Measurements from ENCODE around the gene KCNG4. TPM values are rescaled to one million over a fixed set of nuclear protein-coding genes. Genes with fewer than 3 reads are reported as not detected.
A peak's percentile ranks its signal among the peaks of the same experiment; 100 is the strongest.

Gene KCNG4
- polyA plus RNA-seq, 1 experiment = not detected

GRCh38 chr16:84178146-84178765, 61.6 kb downstream of the KCNG4 start:
- Histone ChIP-seq H3K4me3 (ENCODE audit: low read depth, low read length) (no peak overlapping the region), H3K27ac (ENCODE audit: low read depth, low read length) (peak overlapping the region; percentile 70), H3K9me3 (ENCODE audit: control insufficient read depth, insufficient read depth, low read length) (no peaks in the 10 kb centered on the region; the same call in 1 of the 2 replicates), H3K27me3 (ENCODE audit: control insufficient read depth, insufficient read depth, low read length) (no peaks in the 10 kb centered on the region)
- TF ChIP-seq, protein P1, sequence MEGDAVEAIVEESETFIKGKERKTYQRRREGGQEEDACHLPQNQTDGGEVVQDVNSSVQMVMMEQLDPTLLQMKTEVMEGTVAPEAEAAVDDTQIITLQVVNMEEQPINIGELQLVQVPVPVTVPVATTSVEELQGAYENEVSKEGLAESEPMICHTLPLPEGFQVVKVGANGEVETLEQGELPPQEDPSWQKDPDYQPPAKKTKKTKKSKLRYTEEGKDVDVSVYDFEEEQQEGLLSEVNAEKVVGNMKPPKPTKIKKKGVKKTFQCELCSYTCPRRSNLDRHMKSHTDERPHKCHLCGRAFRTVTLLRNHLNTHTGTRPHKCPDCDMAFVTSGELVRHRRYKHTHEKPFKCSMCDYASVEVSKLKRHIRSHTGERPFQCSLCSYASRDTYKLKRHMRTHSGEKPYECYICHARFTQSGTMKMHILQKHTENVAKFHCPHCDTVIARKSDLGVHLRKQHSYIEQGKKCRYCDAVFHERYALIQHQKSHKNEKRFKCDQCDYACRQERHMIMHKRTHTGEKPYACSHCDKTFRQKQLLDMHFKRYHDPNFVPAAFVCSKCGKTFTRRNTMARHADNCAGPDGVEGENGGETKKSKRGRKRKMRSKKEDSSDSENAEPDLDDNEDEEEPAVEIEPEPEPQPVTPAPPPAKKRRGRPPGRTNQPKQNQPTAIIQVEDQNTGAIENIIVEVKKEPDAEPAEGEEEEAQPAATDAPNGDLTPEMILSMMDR (IDR thresholded peaks at IDR 0.05; ENCODE audit: low read depth, low read length) = no peak
- no peak for DNase-seq (ENCODE audit: low read depth, low spot score)
- ChIA-PET CTCF (interaction anchor here (2.1 to 7.5 kb wide), 4 partner anchors 8 to 130 kb away, joined by 6 to 100 read pairs (median 28); partner anchors contain the start of genes MBTPS1 and TAF1C), POLR2A (interaction anchor here (0.6 to 3.5 kb wide), 3 partner anchors 9 to 62 kb away, joined by 5 to 12 read pairs (median 8); partner anchors contain the start of genes MBTPS1 and TAF1C)

GRCh38 chr16:84177741-84178073, 62.1 kb downstream of the KCNG4 start:
- peak overlapping the region; percentile 70 for H3K27ac ChIP-seq (ENCODE audit: low read depth, low read length)
- ChIA-PET POLR2A (interaction anchor here (1.7 to 3.5 kb wide), 2 partner anchors 9 to 61 kb away, joined by 8 to 12 read pairs; partner anchors contain the start of genes MBTPS1 and TAF1C), CTCF (interaction anchor here (2.1 to 7.5 kb wide), 4 partner anchors 9 to 130 kb away, joined by 6 to 100 read pairs (median 28); partner anchors contain the start of genes MBTPS1 and TAF1C)
- no peak overlapping the region for H3K4me3 ChIP-seq (ENCODE audit: low read depth, low read length)
- peak; percentile 23 for DNase-seq (ENCODE audit: low read depth, low spot score)
- no peaks in the 10 kb centered on the region for H3K27me3 ChIP-seq (ENCODE audit: control insufficient read depth, insufficient read depth, low read length)
- no peaks in the 10 kb centered on the region; the same call in 1 of the 2 replicates for H3K9me3 ChIP-seq (ENCODE audit: control insufficient read depth, insufficient read depth, low read length)
- TF ChIP-seq, protein P1 (IDR thresholded peaks at IDR 0.05; ENCODE audit: low read depth, low read length) = no peak

DNA sequence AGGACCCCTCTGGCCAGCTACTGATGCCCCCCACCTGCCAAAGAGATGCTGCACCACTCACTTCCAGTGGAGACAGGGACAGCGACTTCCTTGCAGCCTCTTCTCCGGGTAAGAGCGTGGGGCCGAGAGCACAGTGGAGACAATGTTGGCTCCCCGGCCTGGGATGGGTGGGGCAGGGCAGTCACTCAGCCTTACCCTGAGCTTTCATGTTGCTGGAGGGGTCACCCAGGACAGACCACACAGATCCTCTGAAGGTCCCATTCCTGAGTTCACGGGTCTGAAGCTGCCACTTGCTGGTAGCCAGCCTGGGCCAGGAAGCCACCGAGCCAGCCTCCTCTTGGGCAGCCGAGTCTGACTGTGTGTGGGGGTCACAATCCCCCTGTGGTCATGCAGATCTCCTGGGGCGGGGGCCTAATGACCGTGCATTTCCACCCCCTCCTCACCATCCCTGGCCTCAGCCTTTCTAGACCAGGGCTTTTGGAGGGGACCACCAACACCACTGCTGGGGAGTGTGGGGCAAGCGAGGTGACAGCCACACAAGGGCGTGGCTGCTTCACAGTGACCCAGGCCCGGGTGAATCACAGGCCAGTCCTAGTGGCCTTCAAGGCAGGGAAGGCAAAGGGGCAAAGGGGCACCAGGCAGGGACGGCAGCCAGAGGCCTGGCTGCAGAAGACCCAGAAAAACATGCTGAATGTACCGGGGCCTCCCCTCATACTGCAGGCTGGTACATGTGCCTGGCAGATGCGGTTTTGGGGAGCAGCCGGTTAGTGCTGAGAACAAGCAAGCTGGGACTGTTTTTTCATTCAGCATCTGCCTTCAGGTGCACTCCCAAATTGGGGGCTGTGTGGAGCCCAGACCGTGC, 63.4 kb downstream of the KCNG4 start:
- CTCF ChIA-PET = interaction anchor here (0.6 to 7.5 kb wide), 24 partner anchors 9 to 308 kb away, joined by 3 to 100 read pairs (median 6); partner anchors contain the start of genes MBTPS1 and TAF1C
- peak overlapping the region; percentile 31 for H3K27ac ChIP-seq (ENCODE audit: low read depth, low read length)

GRCh38 chr16:84175350-84176081, 64.3 kb downstream of the KCNG4 start:
- H3K27ac ChIP-seq (ENCODE audit: low read depth, low read length) = no peak overlapping the region
- no peak overlapping the region for H3K4me3 ChIP-seq (ENCODE audit: low read depth, low read length)
- ChIA-PET CTCF (interaction anchor here (0.7 to 7.5 kb wide), 28 partner anchors 8 to 309 kb away, joined by 3 to 100 read pairs (median 4); partner anchors contain the start of genes MBTPS1 and TAF1C), POLR2A (interaction anchor here (0.9 to 3.5 kb wide), 2 partner anchors 11 to 15 kb away, joined by 3 to 12 read pairs; partner anchors contain the start of gene TAF1C)
- peaks cover 7% of the 10 kb centered on the region for H3K27me3 ChIP-seq (ENCODE audit: control insufficient read depth, insufficient read depth, low read length)
- TF ChIP-seq, protein P1 (IDR thresholded peaks at IDR 0.05; ENCODE audit: low read depth, low read length) = peak; percentile 80
- DNase-seq (ENCODE audit: low read depth, low spot score) = peak; percentile 21
- no peaks in the 10 kb centered on the region for H3K9me3 ChIP-seq (ENCODE audit: control insufficient read depth, insufficient read depth, low read length)

More for the DNA sequence above, 63.4 kb downstream of the KCNG4 start:
- Histone ChIP-seq H3K27me3 (ENCODE audit: control insufficient read depth, insufficient read depth, low read length) (peaks cover 4% of the 10 kb centered on the region), H3K4me3 (ENCODE audit: low read depth, low read length) (no peak overlapping the region), H3K9me3 (ENCODE audit: control insufficient read depth, insufficient read depth, low read length) (no peaks in the 10 kb centered on the region; the same call in 1 of the 2 replicates)
- TF ChIP-seq, protein P1 (IDR thresholded peaks at IDR 0.05; ENCODE audit: low read depth, low read length) = no peak
- POLR2A ChIA-PET = interaction anchor here (1.7 to 3.5 kb wide), 2 partner anchors 10 to 60 kb away, joined by 8 to 12 read pairs; partner anchors contain the start of genes MBTPS1 and TAF1C
- no peak for DNase-seq (ENCODE audit: low read depth, low spot score)
